ENCODE measurements around the gene CCND3. TPM values are rescaled to one million over a fixed set of nuclear protein-coding genes. Genes with fewer than 3 reads are reported as not detected.

Gene CCND3
- total and polyA plus RNA-seq, 2 of the 13 experiments (the other 11 are each of a cell fraction or from before 2014, with no cell fraction given), result 4.3 to 7.2 TPM

GRCh38 chr6:41920921-41921711, 20.5 kb downstream of the CCND3 start, which contains the start of the genes BYSL and MED20 (continued):
- no peak for TF ChIP-seq ZNF512B (CRISPR knock-in tag; IDR thresholded peaks at IDR 0.05; ENCODE audit: borderline replicate concordance)
- TF ChIP-seq ZNF251 (CRISPR knock-in tag; IDR thresholded peaks at IDR 0.05), result 0 out of 2 replicates have a peak, but pooled peaks have one; percentile 27
- peak; percentile 82 for TF ChIP-seq MEIS2 (CRISPR knock-in tag; IDR thresholded peaks at IDR 0.05)
- peak; percentile 95 for TF ChIP-seq POGZ (CRISPR knock-in tag; IDR thresholded peaks at IDR 0.05)
- 0 out of 2 replicates have a peak, but pooled peaks have one; percentile 85 for TF ChIP-seq ZNF598 (CRISPR knock-in tag; IDR thresholded peaks at IDR 0.05; ENCODE audit: borderline replicate concordance)
- peak; percentile 66 for TF ChIP-seq ELF1 (CRISPR knock-in tag; IDR thresholded peaks at IDR 0.05)
- peak; percentile 56; the same call in 1 of the 2 replicates for TF ChIP-seq NCOA1 (CRISPR knock-in tag; IDR thresholded peaks at IDR 0.05)
- TF ChIP-seq ZNF547 (CRISPR knock-in tag; IDR thresholded peaks at IDR 0.05), result peak; percentile 97; the same call in 1 of the 2 replicates
- TF ChIP-seq THYN1 (CRISPR knock-in tag; IDR thresholded peaks at IDR 0.05; ENCODE audit: borderline replicate concordance, low read depth), result 0 out of 2 replicates have a peak, but pooled peaks have one; percentile 74
- TF ChIP-seq AHR (CRISPR knock-in tag; IDR thresholded peaks at IDR 0.05), result no peak
- peak; percentile 49; the same call in 1 of the 2 replicates for TF ChIP-seq ELF3 (CRISPR knock-in tag; IDR thresholded peaks at IDR 0.05)
- TF ChIP-seq KDM1A (CRISPR knock-in tag; IDR thresholded peaks at IDR 0.05), result no peak
- peak; percentile 91; the same call in 1 of the 2 replicates for TF ChIP-seq CREB3 (CRISPR knock-in tag; IDR thresholded peaks at IDR 0.05)
- peak; percentile 24; the same call in 1 of the 2 replicates for TF ChIP-seq ZBTB33 (CRISPR knock-in tag; IDR thresholded peaks at IDR 0.05)
- no peak for TF ChIP-seq ATAD3A (CRISPR knock-in tag; IDR thresholded peaks at IDR 0.05)
- TF ChIP-seq ZNF687 (CRISPR knock-in tag; IDR thresholded peaks at IDR 0.05), result peak; percentile 93
- peak; percentile 96; the same call in 1 of the 2 replicates for TF ChIP-seq ARID2 (CRISPR knock-in tag; IDR thresholded peaks at IDR 0.05; ENCODE audit: borderline replicate concordance)
- no peak; the same call in 1 of the 2 replicates for TF ChIP-seq IRF1 (CRISPR knock-in tag; IDR thresholded peaks at IDR 0.05; ENCODE audit: low read depth)
